ENCODE data around the gene CCDC195. TPM values are rescaled to one million over a fixed set of nuclear protein-coding genes. Genes with fewer than 3 reads are reported as not detected.
"Not testable (repeated sequence)": the region's sequence is repeated elsewhere in the genome, so short reads cannot be mapped to it uniquely, and the experiment has no call there.

Gene CCDC195
- total and polyA plus RNA-seq, 2 experiments from 2014 or later, result not detected

- no peaks in the 10 kb centered on the region for H3K4me1 ChIP-seq (ENCODE audit: low read depth)
- no peak overlapping the region for H3K27ac ChIP-seq
- TF ChIP-seq CTCF (IDR thresholded peaks at IDR 0.05; ENCODE audit: low read depth, low read length), result no peak
- H3K27me3 ChIP-seq, result no peaks in the 10 kb centered on the region
- no peaks in the 10 kb centered on the region for H3K9me3 ChIP-seq (ENCODE audit: low read depth)
- no peak for DNase-seq (ENCODE audit: low read depth in 1 of 2, low spot score in 1 of 2)
- no peaks in the 10 kb centered on the region for H3K36me3 ChIP-seq
- no peak overlapping the region for H3K4me3 ChIP-seq
Measured at GRCh38 chr2:224671731-224672130, 44.4 kb downstream of the CCDC195 start.

- no peak overlapping the region for H3K4me3 ChIP-seq
- TF ChIP-seq CTCF (IDR thresholded peaks at IDR 0.05; ENCODE audit: low read depth, low read length), result no peak
- DNase-seq (ENCODE audit: low read depth in 1 of 2, low spot score in 1 of 2), result no peak
- no peaks in the 10 kb centered on the region for H3K27me3 ChIP-seq
- H3K9me3 ChIP-seq (ENCODE audit: low read depth), result no peaks in the 10 kb centered on the region
- H3K4me1 ChIP-seq (ENCODE audit: low read depth), result no peaks in the 10 kb centered on the region
- H3K27ac ChIP-seq, result no peak overlapping the region
- H3K36me3 ChIP-seq, result no peaks in the 10 kb centered on the region
Measured at GRCh38 chr2:224670203-224670602, 46.0 kb downstream of the CCDC195 start.

GRCh38 chr2:224669449-224669848 is 46.7 kb downstream of the CCDC195 start:
- Histone ChIP-seq H3K4me3 (no peak overlapping the region), H3K36me3 (no peaks in the 10 kb centered on the region), H3K27me3 (no peaks in the 10 kb centered on the region), H3K9me3 (ENCODE audit: low read depth) (no peaks in the 10 kb centered on the region), H3K4me1 (ENCODE audit: low read depth) (no peaks in the 10 kb centered on the region), H3K27ac (no peak overlapping the region)
- TF ChIP-seq CTCF (IDR thresholded peaks at IDR 0.05; ENCODE audit: low read depth, low read length), result no peak
- no peak for DNase-seq (ENCODE audit: low read depth in 1 of 2, low spot score in 1 of 2)

GRCh38 chr2:224668123-224668909 is 47.8 kb downstream of the CCDC195 start:
- no peaks in the 10 kb centered on the region for H3K9me3 ChIP-seq (ENCODE audit: low read depth)
- TF ChIP-seq CTCF (IDR thresholded peaks at IDR 0.05; ENCODE audit: low read depth, low read length), result no peak
- H3K4me3 ChIP-seq, result no peak overlapping the region
- no peaks in the 10 kb centered on the region for H3K36me3 ChIP-seq
- H3K27me3 ChIP-seq, result no peaks in the 10 kb centered on the region
- no peak overlapping the region for H3K27ac ChIP-seq
- H3K4me1 ChIP-seq (ENCODE audit: low read depth), result no peaks in the 10 kb centered on the region
- no peak for DNase-seq (ENCODE audit: low read depth in 1 of 2, low spot score in 1 of 2)

- Histone ChIP-seq H3K27ac (no peak overlapping the region), H3K9me3 (ENCODE audit: low read depth) (no peaks in the 10 kb centered on the region), H3K27me3 (no peaks in the 10 kb centered on the region), H3K4me3 (no peak overlapping the region), H3K36me3 (no peaks in the 10 kb centered on the region), H3K4me1 (ENCODE audit: low read depth) (no peaks in the 10 kb centered on the region)
- no peak for TF ChIP-seq CTCF (IDR thresholded peaks at IDR 0.05; ENCODE audit: low read depth, low read length)
- no peak for DNase-seq (ENCODE audit: low read depth in 1 of 2, low spot score in 1 of 2)
Measured at GRCh38 chr2:224666951-224667553, 49.1 kb downstream of the CCDC195 start.

- H3K27ac ChIP-seq; H3K27me3 ChIP-seq; H3K4me3 ChIP-seq; H3K36me3 ChIP-seq; H3K9me3 ChIP-seq (ENCODE audit: low read depth); DNase-seq (ENCODE audit: low read depth in 1 of 2, low spot score in 1 of 2); H3K4me1 ChIP-seq (ENCODE audit: low read depth): not testable (repeated sequence)
Measured at GRCh38 chr2:224663322-224663721, 52.8 kb downstream of the CCDC195 start.

GRCh38 chr2:224661708-224662107 is 54.5 kb downstream of the CCDC195 start:
- H3K36me3 ChIP-seq; H3K27ac ChIP-seq; H3K9me3 ChIP-seq (ENCODE audit: low read depth); H3K4me1 ChIP-seq (ENCODE audit: low read depth); DNase-seq (ENCODE audit: low read depth in 1 of 2, low spot score in 1 of 2); H3K27me3 ChIP-seq; H3K4me3 ChIP-seq: not testable (repeated sequence)
